ENCODE measurements around the gene ATF6. TPM values are rescaled to one million over a fixed set of nuclear protein-coding genes. Genes with fewer than 3 reads are reported as not detected.
"Not testable (repeated sequence)": the region's sequence is repeated elsewhere in the genome, so short reads cannot be mapped to it uniquely, and the experiment has no call there.

ATF6 gene
- total RNA-seq, 1 donor from 2014 or later, result 14.4 TPM

DNA sequence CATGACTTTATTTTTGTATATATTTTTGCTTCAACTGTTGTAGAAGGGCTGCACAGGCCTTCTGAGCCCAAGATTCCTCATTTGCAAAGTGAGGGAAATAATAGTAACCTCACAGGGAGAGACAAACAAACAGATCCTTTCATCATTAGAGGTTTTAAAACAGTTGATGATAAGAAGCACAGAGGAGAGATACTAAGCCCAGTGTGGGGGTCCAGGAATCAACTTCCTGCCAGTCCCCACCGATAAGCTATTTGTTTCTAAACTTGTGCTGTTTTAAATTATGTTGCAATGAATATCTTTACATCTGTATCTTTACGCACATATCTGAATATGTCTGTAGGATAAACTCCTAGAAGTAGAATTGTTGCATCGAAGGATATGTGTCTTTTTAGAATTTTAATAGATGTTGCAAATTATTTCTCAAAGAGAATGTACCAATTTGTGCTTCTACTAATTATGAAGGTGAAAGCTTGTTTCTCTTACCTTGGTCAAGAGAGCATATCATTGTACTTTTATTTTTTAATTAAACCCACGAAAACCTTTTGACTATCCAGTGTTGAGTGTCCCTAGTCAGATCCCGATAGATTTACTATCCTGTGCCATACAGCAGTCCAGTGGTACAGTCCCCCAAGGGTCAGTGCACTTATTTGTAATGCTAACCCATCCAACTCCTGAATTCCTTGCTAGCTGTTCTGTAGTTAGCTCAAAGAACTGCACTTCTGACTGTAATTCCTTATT lies 34.0 kb upstream of the ATF6 start:
- no peak for DNase-seq (ENCODE audit: low spot score)
- ATAC-seq, result no peak

DNA sequence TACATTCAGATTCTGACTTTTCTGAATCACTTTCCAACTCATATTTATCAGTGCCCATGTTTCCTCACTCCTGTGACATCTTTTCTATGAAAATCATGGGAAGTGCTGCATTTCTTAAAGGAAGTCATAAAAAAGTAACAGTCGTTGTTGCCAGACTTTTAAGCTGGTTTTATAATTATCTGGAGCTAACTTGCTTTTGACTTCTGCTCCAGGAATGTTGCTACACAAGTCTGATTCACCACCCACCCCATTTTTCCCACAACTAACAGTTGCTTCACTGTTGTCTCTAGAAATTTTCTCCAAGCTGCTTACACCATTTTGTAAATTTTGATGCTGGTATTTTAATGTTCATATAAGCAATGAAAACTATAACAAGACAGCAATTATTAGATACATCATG lies 32.6 kb upstream of the ATF6 start:
- DNase-seq (ENCODE audit: low spot score) (no peak), ATAC-seq (no peak)

DNA sequence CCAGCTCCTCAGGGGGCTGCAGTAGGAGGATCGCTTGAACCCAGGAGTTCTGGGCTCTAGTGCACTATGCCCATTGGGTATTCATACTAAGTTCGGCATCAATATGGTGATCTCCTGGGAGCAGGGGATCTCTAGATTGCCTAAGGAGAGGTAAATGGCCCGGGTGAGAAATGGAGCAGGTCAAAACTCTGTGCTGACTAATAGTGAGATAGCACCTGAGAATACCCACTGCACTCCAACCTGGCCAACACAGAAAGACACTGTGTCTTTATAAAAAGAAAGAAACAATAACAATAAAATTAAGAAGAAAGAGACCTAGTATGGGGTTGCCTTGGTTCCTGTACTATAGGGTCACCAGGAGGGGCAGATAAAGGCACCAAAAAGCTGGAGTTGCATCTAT lies 30.3 kb upstream of the ATF6 start:
- no peak for DNase-seq (ENCODE audit: low spot score)
- no peak for ATAC-seq

DNA sequence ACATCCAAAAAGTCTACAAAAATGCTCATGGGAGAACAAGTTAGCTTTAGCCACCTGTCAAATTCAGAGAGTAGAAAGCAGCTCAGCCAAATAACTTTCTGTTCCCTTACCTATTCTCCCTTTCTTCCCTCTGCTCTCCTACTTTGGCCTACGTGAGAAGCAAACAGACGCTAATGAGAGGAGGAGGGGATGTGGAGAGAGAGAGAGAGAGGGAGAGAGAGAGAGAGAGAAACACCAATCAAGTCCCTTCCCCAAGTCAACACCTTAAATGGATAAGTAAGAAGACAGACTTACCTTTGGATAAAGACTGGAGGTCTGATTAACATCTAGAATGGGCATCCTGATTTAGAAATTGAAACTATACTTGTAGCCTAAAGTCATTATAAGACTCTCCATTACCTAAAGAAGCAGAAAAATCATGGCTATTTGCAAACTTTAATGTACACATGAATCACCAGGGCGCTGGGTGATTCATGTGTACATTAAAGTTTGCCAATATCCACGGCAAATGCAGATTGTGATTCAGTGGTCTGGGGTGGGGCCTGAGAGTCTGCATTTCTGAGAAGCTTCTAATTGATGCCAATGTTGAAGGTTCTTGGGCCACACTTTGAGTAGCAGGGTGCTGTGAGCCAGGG lies 29.7 kb upstream of the ATF6 start:
- ATAC-seq, result no peak

DNA sequence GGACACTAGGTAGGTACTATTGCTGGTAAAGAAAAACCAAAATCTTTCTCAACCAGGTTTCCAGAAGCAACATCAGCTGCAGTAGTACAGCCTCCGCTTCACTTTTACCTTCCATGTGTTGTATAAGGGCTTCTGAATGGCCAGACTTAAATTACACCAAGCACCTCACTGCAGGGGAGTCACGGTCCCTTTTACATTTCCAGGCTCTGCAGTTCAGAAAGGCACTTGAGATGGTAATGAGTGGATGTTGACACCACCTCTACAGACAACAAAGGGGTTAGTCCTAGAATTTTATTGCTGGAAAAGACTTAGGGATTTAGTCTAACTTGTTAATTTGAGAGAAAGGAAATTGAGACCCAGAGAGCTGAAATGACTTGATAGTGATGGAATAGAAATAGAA lies 28.5 kb upstream of the ATF6 start:
- no peak for DNase-seq (ENCODE audit: low spot score)
- ATAC-seq, result no peak

More for the DNA sequence above, 29.7 kb upstream of the ATF6 start:
- DNase-seq (ENCODE audit: low spot score), result no peak

DNA sequence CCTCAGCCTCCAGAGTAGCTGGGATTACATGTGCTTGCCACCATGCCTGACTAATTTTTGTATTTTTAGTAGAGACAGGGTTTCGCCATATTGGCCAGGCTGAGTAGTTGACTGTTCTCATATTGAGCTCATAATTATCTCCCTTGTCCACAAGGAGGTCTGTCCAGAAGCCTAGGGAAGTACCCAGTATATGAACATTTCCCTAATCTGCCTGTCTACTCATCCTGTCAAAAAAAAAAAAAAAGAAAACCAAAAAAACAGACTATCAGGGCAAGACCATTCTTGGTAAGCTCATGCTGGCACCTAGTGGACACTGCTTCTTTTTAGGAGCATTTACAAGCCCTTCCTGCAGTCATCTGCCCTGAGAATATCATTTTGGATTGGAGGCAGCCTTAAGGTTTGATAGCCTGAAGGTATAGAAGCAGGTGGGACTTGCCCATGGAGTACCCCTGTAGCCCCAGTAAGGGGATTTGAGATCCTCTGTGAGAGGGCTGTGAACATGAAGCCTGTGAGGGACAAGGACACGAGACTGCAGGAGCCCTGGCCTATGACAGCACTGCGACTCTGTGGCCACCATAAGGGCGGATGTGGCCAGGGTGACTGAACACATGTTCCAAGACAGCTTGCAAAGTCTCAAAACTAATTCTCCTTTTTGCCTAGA lies 27.4 kb upstream of the ATF6 start:
- DNase-seq (ENCODE audit: low spot score) (no peak), ATAC-seq (peak; percentile 75)

DNA sequence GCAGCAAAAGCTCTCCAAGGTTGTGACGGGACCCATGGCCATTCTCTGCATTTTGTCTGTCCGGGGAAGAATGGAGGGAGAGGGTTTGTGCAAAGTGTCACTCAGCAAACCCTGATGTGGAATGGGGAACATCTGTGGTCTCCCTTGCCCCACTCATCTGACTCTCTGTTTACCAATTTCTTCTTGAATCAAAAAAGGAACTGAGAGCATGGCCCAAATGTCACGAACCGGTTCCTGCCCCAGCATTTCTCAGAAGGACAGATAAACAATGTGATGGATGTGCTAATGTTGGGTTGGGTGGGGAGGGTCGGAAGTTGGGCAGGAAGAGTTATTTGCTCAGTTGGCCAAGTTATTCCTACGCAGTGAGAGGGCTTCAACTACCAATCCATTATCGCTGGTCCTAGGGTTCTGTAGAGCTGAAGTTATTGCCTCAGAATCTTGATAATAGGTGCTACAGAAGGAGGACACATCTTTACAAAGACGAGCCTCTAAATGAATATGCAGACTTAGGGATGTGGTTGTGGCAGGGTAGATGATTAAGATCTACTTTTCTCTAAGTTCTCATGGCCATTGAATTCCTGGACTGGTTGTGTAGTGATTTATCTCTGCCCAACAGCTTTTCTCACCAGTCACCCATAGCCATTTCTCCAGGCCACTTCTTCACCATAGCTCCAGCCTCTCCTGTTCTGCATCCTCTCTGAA lies 26.1 kb upstream of the ATF6 start:
- ATAC-seq, result no peak
- DNase-seq (ENCODE audit: low spot score), result no peak

DNA sequence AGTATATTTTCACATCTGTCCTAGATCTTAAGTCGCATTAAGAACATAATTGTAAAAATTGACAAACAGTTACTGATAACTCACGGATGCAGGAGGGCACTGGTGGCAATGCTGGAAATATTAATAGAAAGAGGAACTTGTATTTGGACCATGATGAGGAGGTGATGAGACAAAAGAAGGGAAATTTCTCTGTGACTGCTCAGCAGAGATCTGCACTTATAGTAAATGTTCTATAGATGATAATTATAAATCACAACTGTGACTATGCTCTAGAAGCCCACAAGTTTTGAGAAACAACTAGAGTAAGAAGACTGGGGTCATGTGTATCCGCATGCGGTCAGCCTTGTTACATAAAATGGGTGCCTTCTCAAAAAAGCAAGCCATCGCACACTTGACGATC lies 25.2 kb upstream of the ATF6 start:
- ATAC-seq (no peak), DNase-seq (ENCODE audit: low spot score) (no peak)

DNA sequence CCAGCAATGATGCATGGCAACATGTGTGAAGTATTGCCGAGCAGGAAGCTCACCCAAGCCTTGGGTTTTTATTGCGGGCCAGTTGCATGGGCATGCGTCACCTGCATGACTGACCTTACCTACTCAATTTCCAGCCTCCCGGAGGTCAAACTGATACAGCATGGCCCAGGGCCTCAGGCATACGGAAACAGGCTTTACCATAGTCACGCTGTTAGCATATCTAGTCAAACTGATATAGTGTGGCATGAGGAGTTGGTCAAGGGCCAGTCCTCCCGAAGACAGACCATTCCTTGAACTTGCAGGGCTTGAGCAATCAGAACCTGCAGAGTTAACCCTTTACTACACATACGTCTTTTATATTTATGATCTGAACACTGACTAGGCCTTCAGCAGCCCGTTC lies 22.9 kb upstream of the ATF6 start:
- no peak for DNase-seq (ENCODE audit: low spot score)
- no peak for ATAC-seq

DNA sequence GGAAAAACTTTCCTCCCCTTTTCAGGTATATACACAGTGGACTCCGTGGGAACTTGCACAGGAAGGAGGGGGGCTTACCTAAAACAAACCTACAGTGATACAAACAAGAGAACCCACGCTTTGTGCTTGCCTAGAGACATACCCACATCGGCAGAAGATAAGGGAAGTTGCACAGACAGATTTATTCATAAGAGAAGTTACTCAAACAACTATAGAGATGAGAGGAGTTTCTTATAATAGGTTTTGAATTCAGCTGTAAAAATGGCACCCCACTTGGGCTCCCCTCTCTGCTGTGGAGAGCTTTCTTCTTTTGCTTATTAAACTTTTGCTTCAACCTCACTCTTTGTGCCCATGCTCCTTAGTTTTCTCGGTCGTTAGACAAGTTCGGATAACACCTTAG lies 18.3 kb upstream of the ATF6 start:
- DNase-seq (ENCODE audit: low spot score), result no peak
- no peak for ATAC-seq

DNA sequence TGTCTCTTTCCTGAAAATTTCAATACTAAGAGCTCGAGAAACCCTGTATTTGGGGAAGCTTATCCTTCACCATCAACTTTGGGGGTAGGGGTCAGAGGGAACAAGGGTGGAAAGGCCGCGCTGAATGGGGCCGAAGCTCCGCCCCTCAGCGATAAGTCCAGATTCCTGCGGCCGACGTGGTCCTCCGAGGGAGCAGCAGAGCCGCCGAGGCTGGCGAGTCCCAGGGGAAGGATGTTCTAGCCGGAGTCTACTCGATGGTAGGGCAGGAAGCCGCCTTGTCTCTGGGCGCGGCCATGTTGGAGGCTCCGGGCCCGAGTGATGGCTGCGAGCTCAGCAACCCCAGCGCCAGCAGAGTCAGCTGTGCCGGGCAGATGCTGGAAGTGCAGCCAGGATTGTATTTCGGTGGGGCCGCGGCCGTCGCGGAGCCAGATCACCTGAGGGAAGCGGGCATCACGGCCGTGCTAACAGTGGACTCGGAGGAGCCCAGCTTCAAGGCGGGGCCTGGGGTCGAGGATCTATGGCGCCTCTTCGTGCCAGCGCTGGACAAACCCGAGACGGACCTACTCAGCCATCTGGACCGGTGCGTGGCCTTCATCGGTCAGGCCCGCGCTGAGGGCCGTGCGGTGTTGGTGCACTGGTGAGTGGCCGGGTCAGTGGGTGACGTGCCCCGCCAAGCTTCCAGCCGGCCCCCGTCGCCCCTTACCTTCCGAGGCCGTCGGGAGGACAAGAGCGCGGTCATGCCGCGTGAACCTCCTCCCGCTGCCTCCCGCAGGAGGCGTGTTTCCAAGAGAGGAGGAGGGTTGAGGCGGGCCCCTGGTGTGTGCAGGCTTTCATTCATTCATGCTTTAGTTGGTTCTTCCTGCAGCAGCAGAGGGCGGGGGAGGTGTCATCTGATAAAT lies 16.4 kb upstream of the ATF6 start, which contains the start of gene DUSP12:
TSS of gene DUSP12 (plus strand) at position 278 of the 899 bp plus-strand sequence. CDS start at position 294, 16 bp downstream.
- DNase-seq (ENCODE audit: low spot score) (peak; percentile 90), ATAC-seq (peak; percentile 99)

DNA sequence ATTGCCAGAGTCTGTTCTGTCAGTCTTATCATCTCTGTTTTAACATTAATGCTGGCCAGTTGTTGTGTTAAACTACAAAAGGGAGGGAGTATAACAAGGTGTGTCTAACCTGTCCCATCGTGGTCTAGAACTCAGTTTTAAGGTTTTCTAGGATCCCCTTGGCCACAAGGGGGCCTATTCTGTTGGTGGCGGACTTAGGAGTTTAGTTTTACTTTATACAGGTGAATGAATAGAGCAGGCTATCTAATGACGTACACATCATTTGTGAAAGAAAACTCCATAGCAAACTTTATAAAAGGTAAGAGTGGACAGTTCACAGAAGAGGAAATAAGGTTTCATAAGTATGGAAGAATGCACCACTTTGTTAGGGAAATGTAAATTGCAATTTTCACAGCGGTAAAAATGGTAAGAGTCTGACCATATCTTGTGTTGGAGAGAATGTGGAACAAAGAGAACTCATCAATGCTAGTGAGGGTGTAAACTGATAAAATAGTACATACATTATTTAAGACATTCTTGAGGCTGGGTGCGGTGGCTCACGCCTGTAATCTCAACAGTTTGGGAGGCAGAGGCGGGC lies 2.5 kb upstream of the ATF6 start:
- DNase-seq (ENCODE audit: low spot score) (no peak), ATAC-seq (peak; percentile 59)

DNA sequence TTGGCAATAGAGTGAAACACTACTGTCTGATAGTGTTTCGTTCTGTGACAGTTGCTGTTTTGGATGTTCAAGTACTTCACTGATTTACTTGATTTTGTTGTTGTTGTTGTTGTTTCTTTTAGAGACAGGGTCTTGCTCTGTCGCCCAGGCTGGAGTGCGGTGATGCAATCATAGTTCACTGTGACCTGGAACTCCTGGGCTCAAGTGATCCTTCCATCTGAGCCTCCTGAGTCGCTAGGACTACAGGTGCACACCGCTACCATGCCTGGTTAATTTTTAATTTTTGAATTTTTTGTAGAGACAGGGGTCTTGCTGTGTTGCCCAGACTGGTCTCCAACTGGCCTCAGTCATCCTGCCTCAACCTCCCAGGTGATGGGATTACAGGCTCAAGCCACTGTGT lies 2.3 kb downstream of the ATF6 start:
- ATAC-seq, result no peak
- no peak for DNase-seq (ENCODE audit: low spot score)

DNA sequence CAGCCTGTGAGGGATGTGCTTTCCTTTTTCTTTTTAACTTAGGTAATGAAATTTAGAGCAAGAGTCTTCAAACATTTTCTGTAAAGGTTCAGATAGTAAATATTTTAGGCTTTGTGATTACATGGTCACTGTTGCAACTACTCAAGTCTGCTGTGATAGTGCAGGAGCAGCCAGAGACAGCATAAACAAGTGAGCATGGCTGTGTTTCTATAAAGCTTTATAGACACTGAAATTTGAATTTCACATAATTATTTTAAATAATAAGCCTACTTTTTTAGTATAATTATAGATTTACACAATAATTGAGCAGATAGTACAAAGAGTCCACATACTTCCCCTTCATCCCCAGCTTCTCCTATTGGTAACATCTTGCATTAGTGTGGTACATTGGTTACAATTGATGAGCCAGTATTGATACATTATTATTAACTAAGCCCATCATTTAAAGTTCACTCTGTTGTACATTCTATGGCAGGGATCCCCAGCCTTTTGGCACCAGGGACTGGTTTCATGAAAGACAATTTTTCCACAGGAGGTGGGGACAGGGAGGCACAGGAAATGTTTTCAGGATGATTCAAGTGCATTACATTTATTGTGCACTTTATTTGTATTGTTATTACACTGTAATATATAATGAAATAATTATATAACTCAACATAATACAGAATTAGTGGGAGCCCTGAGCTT lies 3.0 kb downstream of the ATF6 start:
- ATAC-seq, result no peak
- DNase-seq (ENCODE audit: low spot score), result no peak

DNA sequence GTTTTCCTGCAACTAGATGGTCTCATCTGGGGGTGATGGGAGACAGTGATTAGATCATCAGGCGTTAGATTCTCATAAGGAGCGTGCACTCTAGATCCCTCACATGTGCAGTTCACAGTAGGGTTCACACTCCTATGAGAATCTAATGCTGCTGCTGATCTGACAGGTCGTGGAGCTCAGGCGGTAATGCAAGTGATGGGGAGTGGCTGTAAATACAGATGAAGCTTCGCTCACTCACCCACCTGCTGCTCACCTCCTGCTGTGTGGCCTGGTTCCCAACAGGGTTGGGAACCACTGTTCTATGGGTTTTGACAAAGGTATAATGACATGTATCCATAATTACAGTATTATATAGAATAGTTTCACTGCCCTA lies 3.5 kb downstream of the ATF6 start:
- not testable (repeated sequence) for ATAC-seq; DNase-seq (ENCODE audit: low spot score)

DNA sequence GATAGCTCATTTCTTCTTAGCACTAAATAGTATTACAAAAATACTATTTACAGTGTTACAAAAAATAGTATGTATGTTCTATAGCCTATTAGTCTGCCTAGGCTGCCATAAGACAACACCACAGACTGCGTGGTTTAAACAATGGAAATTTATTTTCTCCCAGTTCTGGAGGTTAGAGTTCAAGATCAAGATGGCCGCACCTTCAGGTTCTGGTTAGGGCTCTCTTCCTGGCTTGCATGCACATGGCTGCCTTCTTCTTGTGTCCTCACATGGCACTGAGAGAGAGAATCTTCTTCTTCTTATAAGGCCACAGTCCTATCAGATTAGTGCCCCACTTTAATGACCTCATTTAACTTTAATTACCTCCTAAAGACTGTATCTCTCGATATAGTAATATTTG lies 4.1 kb downstream of the ATF6 start:
- no peak for ATAC-seq
- DNase-seq (ENCODE audit: low spot score), result no peak

DNA sequence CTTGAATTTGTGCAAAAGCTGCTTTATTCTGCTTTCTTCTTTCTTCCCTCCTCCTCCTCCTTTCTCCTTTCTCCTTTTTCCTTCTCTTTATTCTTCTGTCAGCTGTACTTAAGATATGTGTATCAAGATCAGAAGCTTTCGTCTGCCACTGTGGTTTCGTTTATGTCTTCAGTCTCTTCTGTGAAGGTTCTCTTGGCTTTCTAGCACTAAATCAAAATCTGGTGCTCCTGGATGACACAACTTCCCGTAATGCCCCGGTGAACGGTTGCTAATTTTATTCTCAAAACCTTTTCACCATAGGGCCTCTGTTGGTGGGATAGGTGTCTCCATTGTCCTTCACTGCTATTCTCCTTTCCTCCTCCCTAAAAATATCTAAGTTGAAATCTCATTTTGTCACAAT lies 5.0 kb downstream of the ATF6 start:
- DNase-seq (ENCODE audit: low spot score), result no peak
- no peak for ATAC-seq

DNA sequence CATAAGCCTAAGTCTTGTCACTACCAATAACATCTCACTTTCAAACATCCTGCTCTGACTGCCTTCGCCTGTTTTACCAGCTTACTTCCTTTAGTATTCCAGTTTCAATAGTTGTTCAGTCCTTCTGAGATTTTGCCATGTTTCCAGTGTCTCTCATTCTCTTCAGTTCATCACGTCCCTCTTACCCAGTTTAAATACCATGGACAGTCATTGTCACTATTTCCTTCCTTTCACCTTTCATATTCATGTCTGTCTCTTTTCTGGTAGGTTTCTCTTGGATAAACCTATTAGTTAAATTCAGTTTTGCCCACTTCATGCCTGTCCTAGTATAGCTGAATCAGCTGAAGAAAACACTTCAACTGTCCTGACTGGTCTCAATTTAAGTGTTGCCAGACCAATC lies 5.9 kb downstream of the ATF6 start:
- no peak for DNase-seq (ENCODE audit: low spot score)
- no peak for ATAC-seq

DNA sequence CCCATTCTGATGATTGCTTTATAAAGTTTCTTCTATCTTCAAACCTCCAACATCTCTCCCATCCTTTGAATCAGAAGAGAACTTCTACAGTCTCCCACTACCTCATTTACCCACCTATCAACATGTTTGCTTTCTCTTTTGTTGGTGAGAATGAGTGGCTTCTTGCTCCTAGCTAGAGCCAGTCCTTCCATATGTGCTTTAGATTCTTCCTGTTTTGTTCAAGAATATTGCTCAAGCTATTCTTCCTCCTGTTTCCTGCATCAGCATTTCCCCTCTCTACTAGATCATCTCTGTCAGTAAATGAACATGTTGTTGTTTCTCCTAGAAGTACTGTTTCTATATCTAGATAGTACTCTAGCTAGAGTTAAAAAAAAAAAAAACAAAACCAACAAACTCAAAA lies 6.3 kb downstream of the ATF6 start:
- ATAC-seq (peak; percentile 32), DNase-seq (ENCODE audit: low spot score) (no peak)

DNA sequence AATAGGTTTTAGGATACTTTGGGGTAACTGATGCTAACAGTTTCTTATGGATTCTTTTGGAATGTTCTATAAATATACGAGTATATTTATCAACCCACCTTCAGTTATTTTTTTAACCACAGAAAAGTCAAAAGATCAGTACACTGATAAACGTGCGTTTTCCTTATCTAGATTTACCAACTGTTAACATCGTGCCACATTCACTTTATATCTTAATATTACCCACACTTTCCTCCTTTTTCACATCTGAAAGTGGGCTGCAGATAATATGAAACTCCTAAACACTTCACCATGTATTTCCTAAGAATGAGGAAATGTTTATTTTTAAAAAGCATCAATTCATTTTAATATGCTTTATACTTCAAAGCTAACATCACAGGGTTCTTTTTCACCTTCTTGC lies 7.7 kb downstream of the ATF6 start:
- no peak for ATAC-seq

More for the DNA sequence above, 7.7 kb downstream of the ATF6 start:
- DNase-seq (ENCODE audit: low spot score), result no peak

All from left lobe of liver (tissue), 2 donors.